ENCODE data around the gene LONP2. TPM values are rescaled to one million over a fixed set of nuclear protein-coding genes. Genes with fewer than 3 reads are reported as not detected.
"Not testable (repeated sequence)": the region's sequence is repeated elsewhere in the genome, so short reads cannot be mapped to it uniquely, and the experiment has no call there.

The LONP2 gene
- total RNA-seq, 1 experiment from 2014 or later, result 41.5 TPM

DNA sequence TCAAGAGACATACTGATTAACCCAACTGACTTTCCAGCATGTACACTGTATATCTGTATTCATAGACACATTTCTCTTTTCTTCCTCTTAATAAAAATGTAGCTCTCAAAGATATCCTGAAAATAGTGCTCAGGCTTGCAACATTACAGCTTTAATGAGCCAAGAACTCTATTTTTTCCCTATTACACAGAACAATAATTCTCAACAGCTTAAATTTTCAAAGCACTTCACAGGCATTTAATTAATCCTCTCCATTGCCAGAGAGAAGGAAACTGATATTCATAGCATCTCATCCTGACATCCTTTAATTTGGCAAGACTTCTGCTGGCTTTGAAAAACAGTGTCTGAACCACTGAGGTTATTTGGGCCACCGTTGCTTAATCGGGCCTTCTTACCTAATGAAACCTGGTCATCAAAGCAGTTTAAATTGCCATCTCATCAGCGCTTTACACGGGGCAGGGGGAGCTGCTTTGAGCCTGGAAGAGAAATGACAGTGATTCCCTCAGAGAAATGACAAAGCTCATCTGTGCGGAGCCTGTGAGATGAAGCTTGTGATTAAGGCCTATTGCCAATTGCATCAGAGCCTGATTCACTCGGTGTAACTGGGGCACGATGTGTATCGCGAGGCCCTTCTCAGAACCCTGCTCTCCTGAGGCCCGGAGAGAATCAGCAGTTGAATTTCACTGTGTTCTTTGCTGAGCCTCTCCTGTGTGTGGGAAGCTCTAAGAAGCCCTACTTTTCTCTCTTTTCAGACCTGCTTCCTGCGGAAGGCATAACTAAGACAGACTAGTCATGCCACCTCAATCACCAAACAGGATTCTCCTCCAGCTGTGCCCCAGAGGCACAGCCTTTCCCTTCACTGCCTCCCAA lies 149.6 kb downstream of the LONP2 start:
- no peaks in the 10 kb centered on the region for H3K79me2 ChIP-seq (ENCODE audit: low read length)
- H3K27me3 ChIP-seq (ENCODE audit: low read length), result no peaks in the 10 kb centered on the region
- DNase-seq (no peak), ATAC-seq (no peak)
- TF ChIP-seq EZH2 (IDR thresholded peaks at IDR 0.05; ENCODE audit: low read length, unreplicated experiment), result no peak
- no peaks in the 10 kb centered on the region for H3F3A ChIP-seq (ENCODE audit: low read length, unreplicated experiment)
- H3K36me3 ChIP-seq (ENCODE audit: low read depth, low read length), result no peaks in the 10 kb centered on the region
- BruUV-seq (replicated peaks), result no TSS peak
- no peaks in the 10 kb centered on the region for H3K4me1 ChIP-seq (ENCODE audit: insufficient read depth, low read length)
- H3K9me3 ChIP-seq (ENCODE audit: low read length), result no peaks in the 10 kb centered on the region
- no peaks in the 10 kb centered on the region for H4K20me1 ChIP-seq (ENCODE audit: low read length)
- H3K9me2 ChIP-seq (replicated peaks; ENCODE audit: low read length), result no peaks in the 10 kb centered on the region
- no peak overlapping the region for H3K27ac ChIP-seq (ENCODE audit: low read length)
- H3K4me3 ChIP-seq (ENCODE audit: low read length), result no peak overlapping the region
- CTCF ChIA-PET, result interaction anchor here (0.6 kb wide), 1 partner anchor 216 kb away, joined by 3 read pairs; the partner anchor contains the start of gene N4BP1
- no peak overlapping the region for H3K4me2 ChIP-seq (ENCODE audit: low read length)
- POLR2A ChIA-PET (ENCODE audit: unreplicated experiment), result no interaction called here
- no peak overlapping the region for H3K9ac ChIP-seq (ENCODE audit: low read length)
- H2AFZ ChIP-seq (ENCODE audit: low read length), result no peak overlapping the region
- intact Hi-C loops (cut with micrococcal nuclease), result no loop called here

GRCh38 chr16:48394355-48394703 lies 150.2 kb downstream of the LONP2 start:
- DNase-seq (no peak), ATAC-seq (no peak)
- no peaks in the 10 kb centered on the region for H3K79me2 ChIP-seq (ENCODE audit: low read length)
- H3K9me3 ChIP-seq (ENCODE audit: low read length), result no peaks in the 10 kb centered on the region
- H3K4me1 ChIP-seq (ENCODE audit: insufficient read depth, low read length), result no peaks in the 10 kb centered on the region
- CTCF ChIA-PET, result no interaction called here
- H3K9me2 ChIP-seq (replicated peaks; ENCODE audit: low read length), result no peaks in the 10 kb centered on the region
- no peak overlapping the region for H3K9ac ChIP-seq (ENCODE audit: low read length)
- no TSS peak for BruUV-seq (replicated peaks)
- no peak overlapping the region for H2AFZ ChIP-seq (ENCODE audit: low read length)
- no peaks in the 10 kb centered on the region for H3K27me3 ChIP-seq (ENCODE audit: low read length)
- TF ChIP-seq, protein P1, sequence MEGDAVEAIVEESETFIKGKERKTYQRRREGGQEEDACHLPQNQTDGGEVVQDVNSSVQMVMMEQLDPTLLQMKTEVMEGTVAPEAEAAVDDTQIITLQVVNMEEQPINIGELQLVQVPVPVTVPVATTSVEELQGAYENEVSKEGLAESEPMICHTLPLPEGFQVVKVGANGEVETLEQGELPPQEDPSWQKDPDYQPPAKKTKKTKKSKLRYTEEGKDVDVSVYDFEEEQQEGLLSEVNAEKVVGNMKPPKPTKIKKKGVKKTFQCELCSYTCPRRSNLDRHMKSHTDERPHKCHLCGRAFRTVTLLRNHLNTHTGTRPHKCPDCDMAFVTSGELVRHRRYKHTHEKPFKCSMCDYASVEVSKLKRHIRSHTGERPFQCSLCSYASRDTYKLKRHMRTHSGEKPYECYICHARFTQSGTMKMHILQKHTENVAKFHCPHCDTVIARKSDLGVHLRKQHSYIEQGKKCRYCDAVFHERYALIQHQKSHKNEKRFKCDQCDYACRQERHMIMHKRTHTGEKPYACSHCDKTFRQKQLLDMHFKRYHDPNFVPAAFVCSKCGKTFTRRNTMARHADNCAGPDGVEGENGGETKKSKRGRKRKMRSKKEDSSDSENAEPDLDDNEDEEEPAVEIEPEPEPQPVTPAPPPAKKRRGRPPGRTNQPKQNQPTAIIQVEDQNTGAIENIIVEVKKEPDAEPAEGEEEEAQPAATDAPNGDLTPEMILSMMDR (conservative IDR thresholded peaks at IDR 0.05; ENCODE audit: low read depth, low read length), result no peak
- TF ChIP-seq EZH2phosphoT487 (IDR thresholded peaks at IDR 0.05; ENCODE audit: borderline replicate concordance, low read length), result no peak
- TF ChIP-seq EZH2 (IDR thresholded peaks at IDR 0.05; ENCODE audit: low read length, unreplicated experiment), result no peak
- no peaks in the 10 kb centered on the region for H4K20me1 ChIP-seq (ENCODE audit: low read length)
- H3K4me3 ChIP-seq (ENCODE audit: low read length), result no peak overlapping the region
- intact Hi-C loops (cut with micrococcal nuclease), result no loop called here
- H3K4me2 ChIP-seq (ENCODE audit: low read length), result no peak overlapping the region
- no peaks in the 10 kb centered on the region for H3F3A ChIP-seq (ENCODE audit: low read length, unreplicated experiment)
- H3K27ac ChIP-seq (ENCODE audit: low read length), result no peak overlapping the region
- no peaks in the 10 kb centered on the region for H3K36me3 ChIP-seq (ENCODE audit: low read depth, low read length)
- POLR2A ChIA-PET (ENCODE audit: unreplicated experiment), result no interaction called here

DNA sequence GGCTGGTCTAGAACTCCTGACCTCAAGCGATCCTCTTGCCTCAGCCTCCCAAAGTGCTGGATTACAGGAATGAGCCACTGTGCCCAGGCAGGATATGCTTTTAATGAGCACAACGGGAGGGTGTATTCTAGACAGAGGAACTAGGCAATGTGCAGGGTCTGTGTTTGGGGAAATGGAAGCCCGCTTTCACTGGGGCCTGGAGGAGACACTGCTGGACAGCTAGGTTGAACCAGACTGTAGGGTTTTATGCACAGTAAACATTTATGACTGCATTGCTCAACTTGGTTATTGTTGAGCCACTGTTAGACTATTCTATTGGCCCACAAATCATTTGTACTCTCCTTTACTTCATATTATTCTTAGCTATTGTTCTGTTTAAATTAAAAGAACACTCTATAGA lies 151.3 kb downstream of the LONP2 start:
- DNase-seq (no peak), ATAC-seq (no peak)
- POLR2A ChIA-PET (ENCODE audit: unreplicated experiment), result no interaction called here
- Histone ChIP-seq H3K79me2 (ENCODE audit: low read length) (no peaks in the 10 kb centered on the region), H3K4me2 (ENCODE audit: low read length) (no peak overlapping the region), H3K27ac (ENCODE audit: low read length) (no peak overlapping the region), H3F3A (ENCODE audit: low read length, unreplicated experiment) (no peaks in the 10 kb centered on the region), H3K9me3 (ENCODE audit: low read length) (no peaks in the 10 kb centered on the region), H2AFZ (ENCODE audit: low read length) (no peak overlapping the region), H3K27me3 (ENCODE audit: low read length) (no peaks in the 10 kb centered on the region), H3K4me1 (ENCODE audit: insufficient read depth, low read length) (no peaks in the 10 kb centered on the region), H4K20me1 (ENCODE audit: low read length) (no peaks in the 10 kb centered on the region), H3K4me3 (ENCODE audit: low read length) (no peak overlapping the region), H3K9ac (ENCODE audit: low read length) (no peak overlapping the region), H3K36me3 (ENCODE audit: low read depth, low read length) (no peaks in the 10 kb centered on the region), H3K9me2 (replicated peaks; ENCODE audit: low read length) (no peaks in the 10 kb centered on the region)
- CTCF ChIA-PET, result no interaction called here
- BruUV-seq (replicated peaks), result no TSS peak
- intact Hi-C loops (cut with micrococcal nuclease), result no loop called here
- TF ChIP-seq EZH2 (IDR thresholded peaks at IDR 0.05; ENCODE audit: low read length, unreplicated experiment), result no peak
- no peak for TF ChIP-seq EZH2phosphoT487 (IDR thresholded peaks at IDR 0.05; ENCODE audit: borderline replicate concordance, low read length)
- TF ChIP-seq, protein P1 (conservative IDR thresholded peaks at IDR 0.05; ENCODE audit: low read depth, low read length), result no peak

GRCh38 chr16:48402547-48402946 lies 158.4 kb downstream of the LONP2 start:
- H3K9ac ChIP-seq (ENCODE audit: low read length); H3K4me1 ChIP-seq (ENCODE audit: insufficient read depth, low read length); H3K9me3 ChIP-seq (ENCODE audit: low read length); H2AFZ ChIP-seq (ENCODE audit: low read length); H3K27me3 ChIP-seq (ENCODE audit: low read length); POLR2A ChIA-PET (ENCODE audit: unreplicated experiment); H3K36me3 ChIP-seq (ENCODE audit: low read depth, low read length); CTCF ChIA-PET; H3F3A ChIP-seq (ENCODE audit: low read length, unreplicated experiment); H3K27ac ChIP-seq (ENCODE audit: low read length); BruUV-seq (replicated peaks); DNase-seq; H3K79me2 ChIP-seq (ENCODE audit: low read length); H3K4me3 ChIP-seq (ENCODE audit: low read length); intact Hi-C loops (cut with micrococcal nuclease); H4K20me1 ChIP-seq (ENCODE audit: low read length); ATAC-seq; H3K9me2 ChIP-seq (replicated peaks; ENCODE audit: low read length); H3K4me2 ChIP-seq (ENCODE audit: low read length): not testable (repeated sequence)
